Memory B cell (primary cell): ENCODE measurements around the gene DHRS9.

Experiments used
- ATAC-seq: fragments of 150-1000 bp; cut with Tn5 transposase; 2 replicates; pipeline ENCODE4 v1.10.0; 2021; ENCODE audit warnings: low read depth, mild to moderate bottlenecking, moderate library complexity
- DNase-seq, 2 donors: peaks; one replicate each; pipeline ENCODE4 v3.0.0; 2022; ENCODE audit warnings: low spot score in 2 of 2
- H3K27ac Mint-ChIP-seq: one replicate; pipeline ENCODE4 v1.8.0; 2022; ENCODE audit warnings: mild to moderate bottlenecking, moderate library complexity, mixed read lengths
- H3K27me3 Mint-ChIP-seq: one replicate; pipeline ENCODE4 v1.8.0; 2022; ENCODE audit warnings: mixed read lengths
- H3K36me3 Mint-ChIP-seq: one replicate; pipeline ENCODE4 v1.8.0; 2022; ENCODE audit warnings: mild to moderate bottlenecking, mixed read lengths
- H3K4me1 Mint-ChIP-seq: one replicate; pipeline ENCODE4 v1.8.0; 2022; ENCODE audit warnings: mixed read lengths
- H3K4me3 Mint-ChIP-seq: one replicate; pipeline ENCODE4 v1.8.0; 2022; ENCODE audit warnings: mild to moderate bottlenecking, moderate library complexity, mixed read lengths
- H3K9me3 Mint-ChIP-seq: one replicate; pipeline ENCODE4 v1.8.0; 2022; ENCODE audit warnings: mixed read lengths

Gene DHRS9

DNA sequence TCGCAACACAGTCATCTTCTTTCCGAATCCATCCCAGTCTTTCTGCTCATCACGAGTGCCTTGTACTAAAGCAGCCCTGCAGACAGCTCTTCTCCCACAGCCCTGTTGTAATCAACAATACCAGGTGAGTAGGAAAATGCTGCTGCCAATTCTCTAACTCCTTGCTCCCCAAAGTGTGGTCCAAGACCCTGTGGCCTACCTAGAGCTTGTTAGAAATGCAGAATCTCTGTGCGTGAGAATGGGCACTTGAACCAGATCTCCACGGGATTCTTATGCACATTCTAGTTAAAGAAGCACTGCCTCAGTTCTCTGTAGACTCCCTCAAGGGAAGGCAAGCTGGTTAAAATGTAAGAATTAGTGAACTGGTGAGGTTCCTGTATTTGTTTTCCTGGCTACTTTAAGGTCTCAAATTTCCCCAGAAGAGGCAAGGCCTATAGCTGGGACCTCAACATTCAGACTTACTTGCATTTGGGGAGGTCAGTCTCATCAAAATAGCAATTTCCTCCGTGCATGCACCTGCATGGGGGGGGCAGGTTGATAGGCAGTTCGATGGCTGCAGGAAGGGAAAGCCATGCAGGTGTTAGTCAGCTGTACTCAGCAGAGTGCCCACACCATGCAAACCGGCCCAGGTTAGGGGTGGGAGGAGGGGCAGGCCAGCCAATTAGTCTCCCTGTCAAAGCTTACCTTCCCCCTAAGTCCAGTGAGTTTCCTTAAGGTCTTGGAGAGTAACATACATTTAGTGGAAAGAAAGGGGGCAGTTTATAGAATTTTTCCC, 70.8 kb downstream of the DHRS9 start:
- ATAC-seq = no peak
- Mint-ChIP-seq H3K36me3 (no peaks in the 10 kb centered on the region), H3K27me3 (no peaks in the 10 kb centered on the region), H3K4me1 (no peaks in the 10 kb centered on the region), H3K4me3 (no peak overlapping the region), H3K27ac (no peak overlapping the region), H3K9me3 (no peaks in the 10 kb centered on the region)
- no peak for DNase-seq

DNA sequence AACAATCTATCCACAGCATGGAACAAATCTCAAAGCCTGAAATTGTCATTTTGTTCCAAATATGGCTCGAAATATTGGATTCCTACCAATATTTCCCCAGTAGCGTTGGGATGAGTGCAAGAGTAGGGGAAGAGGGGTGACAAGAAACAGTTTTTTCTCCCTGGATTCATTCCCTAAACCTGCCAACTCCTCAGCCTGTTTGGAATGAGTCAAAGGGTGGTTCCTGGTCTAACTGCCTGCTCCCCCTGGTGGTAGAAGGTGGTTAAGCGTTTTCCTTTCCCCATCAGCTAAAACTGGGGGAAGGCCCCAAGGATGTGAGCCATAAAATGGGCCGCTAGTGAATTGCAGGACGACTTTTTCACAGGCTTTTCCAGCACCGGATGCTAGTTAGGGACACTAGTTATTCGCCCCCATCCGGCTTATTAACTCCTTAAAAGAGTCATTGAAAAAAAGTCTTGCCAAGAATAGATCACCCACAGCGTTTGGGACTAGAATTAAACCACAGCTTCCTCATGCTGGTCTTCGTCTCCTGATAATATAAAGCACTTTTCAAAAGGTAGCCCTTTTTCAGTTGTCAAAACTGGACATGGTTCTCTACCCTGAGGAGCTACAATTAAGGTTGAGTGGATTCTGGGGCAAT, 72.5 kb downstream of the DHRS9 start:
- H3K4me3 Mint-ChIP-seq = no peak overlapping the region
- peak; percentile 30 to 54 for DNase-seq
- H3K36me3 Mint-ChIP-seq = no peaks in the 10 kb centered on the region
- no peak overlapping the region for H3K27ac Mint-ChIP-seq
- no peaks in the 10 kb centered on the region for H3K4me1 Mint-ChIP-seq
- no peak for ATAC-seq
- H3K27me3 Mint-ChIP-seq = no peaks in the 10 kb centered on the region
- H3K9me3 Mint-ChIP-seq = no peaks in the 10 kb centered on the region

DNA sequence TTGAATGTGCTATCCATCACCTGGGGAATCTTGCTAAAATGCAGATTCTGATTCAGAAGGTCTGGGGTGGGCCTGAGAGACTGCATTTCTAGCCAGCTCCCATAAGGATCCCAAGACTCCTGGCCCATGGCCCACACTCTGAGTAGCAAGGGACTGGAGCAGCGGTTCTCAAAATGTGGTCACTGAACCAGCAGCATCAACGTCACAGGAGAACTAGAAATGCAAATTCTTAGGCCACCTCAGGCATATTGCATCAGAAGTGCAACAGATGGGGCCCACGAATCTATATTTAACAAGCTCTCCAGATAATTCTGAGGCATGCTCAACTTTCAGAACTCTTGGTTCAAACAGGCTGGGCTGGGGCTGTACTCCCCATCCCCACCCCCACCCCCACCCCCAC, 74.6 kb downstream of the DHRS9 start:
- DNase-seq (no peak), ATAC-seq (no peak)
- H3K4me3 Mint-ChIP-seq = no peak overlapping the region
- no peaks in the 10 kb centered on the region for H3K9me3 Mint-ChIP-seq
- H3K27me3 Mint-ChIP-seq = peaks cover 2% of the 10 kb centered on the region
- H3K4me1 Mint-ChIP-seq = no peaks in the 10 kb centered on the region
- H3K36me3 Mint-ChIP-seq = no peaks in the 10 kb centered on the region
- H3K27ac Mint-ChIP-seq = no peak overlapping the region
